Activated CD4-positive, alpha-beta T cell treated with anti-CD3 and anti-CD28 coated beads, Interleukin-2, amount 10 ng/mL, durations not matched to agents 24 days and 14 days (primary cell): ENCODE data around the gene AGBL4. TPM values are rescaled to one million over a fixed set of nuclear protein-coding genes. Genes with fewer than 3 reads are reported as not detected.

Experiments used
- DNase-seq: peaks from one replicate; pipeline ENCODE4 v3.0.0; 2022
- H3K27ac Mint-ChIP-seq: one replicate; pipeline ENCODE4 v1.8.0; 2022; ENCODE audit warnings: mild to moderate bottlenecking, mixed read lengths
- H3K27me3 Mint-ChIP-seq: one replicate; pipeline ENCODE4 v1.8.0; 2022; ENCODE audit warnings: mixed read lengths
- H3K36me3 Mint-ChIP-seq: one replicate; pipeline ENCODE4 v1.8.0; 2022; ENCODE audit warnings: low read depth, mild to moderate bottlenecking, mixed read lengths
- H3K4me1 Mint-ChIP-seq: one replicate; pipeline ENCODE4 v1.8.0; 2021; ENCODE audit warnings: mixed read lengths
- H3K4me3 Mint-ChIP-seq: one replicate; pipeline ENCODE4 v1.8.0; 2022; ENCODE audit warnings: mild to moderate bottlenecking, moderate library complexity, mixed read lengths
- H3K9me3 Mint-ChIP-seq: one replicate; pipeline ENCODE4 v1.8.0; 2021; ENCODE audit warnings: mixed read lengths
- intact Hi-C: fragments of 100-400 bp; cut with micrococcal nuclease; formaldehyde crosslinking; loops from one replicate; pipeline ENCODE4 v1.15.1; 2023
- total RNA-seq: library from RNA; stranded (reverse); gene quantifications from 2 replicates; pipeline ENCODE4 v1.2.3, GENCODE V29; 2022

AGBL4 gene
- total RNA-seq, 1 donor from 2014 or later = not detected

- no peak overlapping the region for H3K4me3 Mint-ChIP-seq
- H3K36me3 Mint-ChIP-seq = peaks cover 15% of the 10 kb centered on the region
- peaks cover 40% of the 10 kb centered on the region for H3K4me1 Mint-ChIP-seq
- no peak for DNase-seq
- intact Hi-C loops = no loop called here
- no peaks in the 10 kb centered on the region for H3K9me3 Mint-ChIP-seq
- H3K27ac Mint-ChIP-seq = peak overlapping the region; percentile 54
- no peaks in the 10 kb centered on the region for H3K27me3 Mint-ChIP-seq
These were observed 1250.6 kb downstream of the AGBL4 start for GRCh38 chr1:48773133-48773532.

GRCh38 chr1:48772211-48772610, 1251.5 kb downstream of the AGBL4 start:
- Mint-ChIP-seq H3K4me3 (no peak overlapping the region), H3K27ac (no peak overlapping the region), H3K9me3 (no peaks in the 10 kb centered on the region), H3K36me3 (peaks cover 18% of the 10 kb centered on the region), H3K4me1 (peaks cover 37% of the 10 kb centered on the region), H3K27me3 (no peaks in the 10 kb centered on the region)
- intact Hi-C loops = no loop called here
- DNase-seq = no peak

- Mint-ChIP-seq H3K36me3 (peaks cover 19% of the 10 kb centered on the region), H3K27me3 (no peaks in the 10 kb centered on the region), H3K4me3 (no peak overlapping the region), H3K4me1 (peaks cover 34% of the 10 kb centered on the region), H3K27ac (no peak overlapping the region), H3K9me3 (no peaks in the 10 kb centered on the region)
- DNase-seq = no peak
- intact Hi-C loops = no loop called here
These were observed 1252.2 kb downstream of the AGBL4 start for GRCh38 chr1:48771561-48771960.

GRCh38 chr1:48767975-48768510, 1255.7 kb downstream of the AGBL4 start:
- Mint-ChIP-seq H3K9me3 (no peaks in the 10 kb centered on the region), H3K4me1 (peaks cover 20% of the 10 kb centered on the region), H3K27me3 (no peaks in the 10 kb centered on the region), H3K27ac (no peak overlapping the region), H3K36me3 (peaks cover 28% of the 10 kb centered on the region), H3K4me3 (no peak overlapping the region)
- no peak for DNase-seq
- intact Hi-C loops = no loop called here

GRCh38 chr1:48765335-48765734, 1258.4 kb downstream of the AGBL4 start:
- Mint-ChIP-seq H3K27ac (no peak overlapping the region), H3K4me3 (no peak overlapping the region), H3K36me3 (peaks cover 23% of the 10 kb centered on the region), H3K4me1 (peaks cover 11% of the 10 kb centered on the region), H3K27me3 (no peaks in the 10 kb centered on the region), H3K9me3 (peaks cover 4% of the 10 kb centered on the region)
- DNase-seq = no peak
- intact Hi-C loops = no loop called here

GRCh38 chr1:48761986-48762385, 1261.8 kb downstream of the AGBL4 start:
- H3K4me3 Mint-ChIP-seq = no peak overlapping the region
- no peak overlapping the region for H3K27ac Mint-ChIP-seq
- intact Hi-C loops = no loop called here
- H3K4me1 Mint-ChIP-seq = peaks cover 15% of the 10 kb centered on the region
- H3K9me3 Mint-ChIP-seq = peaks cover 4% of the 10 kb centered on the region
- H3K27me3 Mint-ChIP-seq = no peaks in the 10 kb centered on the region
- peaks cover 38% of the 10 kb centered on the region for H3K36me3 Mint-ChIP-seq
- DNase-seq = no peak

GRCh38 chr1:48761411-48761810, 1262.3 kb downstream of the AGBL4 start:
- no peak overlapping the region for H3K27ac Mint-ChIP-seq
- no peaks in the 10 kb centered on the region for H3K27me3 Mint-ChIP-seq
- intact Hi-C loops = no loop called here
- H3K4me1 Mint-ChIP-seq = peaks cover 18% of the 10 kb centered on the region
- no peak for DNase-seq
- peaks cover 4% of the 10 kb centered on the region for H3K9me3 Mint-ChIP-seq
- peaks cover 40% of the 10 kb centered on the region for H3K36me3 Mint-ChIP-seq
- H3K4me3 Mint-ChIP-seq = no peak overlapping the region

- Mint-ChIP-seq H3K27ac (no peak overlapping the region), H3K36me3 (peaks cover 39% of the 10 kb centered on the region), H3K4me3 (no peak overlapping the region), H3K4me1 (peaks cover 18% of the 10 kb centered on the region), H3K9me3 (peaks cover 4% of the 10 kb centered on the region), H3K27me3 (no peaks in the 10 kb centered on the region)
- intact Hi-C loops = no loop called here
- no peak for DNase-seq
These were observed 1262.9 kb downstream of the AGBL4 start for GRCh38 chr1:48760857-48761256.

GRCh38 chr1:48758976-48759375, 1264.8 kb downstream of the AGBL4 start:
- intact Hi-C loops = no loop called here
- no peak overlapping the region for H3K27ac Mint-ChIP-seq
- peaks cover 18% of the 10 kb centered on the region for H3K4me1 Mint-ChIP-seq
- H3K27me3 Mint-ChIP-seq = no peaks in the 10 kb centered on the region
- DNase-seq = no peak
- H3K36me3 Mint-ChIP-seq = peaks cover 43% of the 10 kb centered on the region
- H3K9me3 Mint-ChIP-seq = peaks cover 4% of the 10 kb centered on the region
- no peak overlapping the region for H3K4me3 Mint-ChIP-seq

GRCh38 chr1:48757363-48757762, 1266.4 kb downstream of the AGBL4 start:
- no peak overlapping the region for H3K4me3 Mint-ChIP-seq
- peaks cover 41% of the 10 kb centered on the region for H3K36me3 Mint-ChIP-seq
- peaks cover 4% of the 10 kb centered on the region for H3K9me3 Mint-ChIP-seq
- peaks cover 18% of the 10 kb centered on the region for H3K4me1 Mint-ChIP-seq
- intact Hi-C loops = no loop called here
- peak overlapping the region; percentile 26 for H3K27ac Mint-ChIP-seq
- DNase-seq = no peak
- H3K27me3 Mint-ChIP-seq = no peaks in the 10 kb centered on the region

GRCh38 chr1:48756683-48757316, 1267.0 kb downstream of the AGBL4 start:
- no peak for DNase-seq
- no peak overlapping the region for H3K4me3 Mint-ChIP-seq
- peaks cover 2% of the 10 kb centered on the region for H3K9me3 Mint-ChIP-seq
- H3K4me1 Mint-ChIP-seq = peaks cover 17% of the 10 kb centered on the region
- H3K27ac Mint-ChIP-seq = no peak overlapping the region
- H3K27me3 Mint-ChIP-seq = no peaks in the 10 kb centered on the region
- intact Hi-C loops = no loop called here
- H3K36me3 Mint-ChIP-seq = peaks cover 41% of the 10 kb centered on the region

- peaks cover 24% of the 10 kb centered on the region for H3K36me3 Mint-ChIP-seq
- no peak overlapping the region for H3K4me3 Mint-ChIP-seq
These were observed 1270.5 kb downstream of the AGBL4 start for GRCh38 chr1:48753293-48753692.

GRCh38 chr1:48750109-48750508, 1273.6 kb downstream of the AGBL4 start:
- no peak for DNase-seq
- H3K4me1 Mint-ChIP-seq = no peaks in the 10 kb centered on the region
- no peaks in the 10 kb centered on the region for H3K27me3 Mint-ChIP-seq
- intact Hi-C loops = no loop called here
- peaks cover 9% of the 10 kb centered on the region for H3K36me3 Mint-ChIP-seq
- no peak overlapping the region for H3K27ac Mint-ChIP-seq
- H3K4me3 Mint-ChIP-seq = no peak overlapping the region
- H3K9me3 Mint-ChIP-seq = no peaks in the 10 kb centered on the region

More at GRCh38 chr1:48753293-48753692, 1270.5 kb downstream of the AGBL4 start:
- no peaks in the 10 kb centered on the region for H3K27me3 Mint-ChIP-seq
- H3K4me1 Mint-ChIP-seq = peaks cover 5% of the 10 kb centered on the region
- no peaks in the 10 kb centered on the region for H3K9me3 Mint-ChIP-seq
- no peak overlapping the region for H3K27ac Mint-ChIP-seq
- no peak for DNase-seq
- intact Hi-C loops = no loop called here

- Mint-ChIP-seq H3K9me3 (no peaks in the 10 kb centered on the region), H3K4me1 (no peaks in the 10 kb centered on the region), H3K27me3 (no peaks in the 10 kb centered on the region), H3K27ac (no peak overlapping the region), H3K4me3 (no peak overlapping the region), H3K36me3 (peaks cover 8% of the 10 kb centered on the region)
- intact Hi-C loops = no loop called here
- DNase-seq = no peak
These were observed 1274.7 kb downstream of the AGBL4 start for GRCh38 chr1:48749068-48749467.

GRCh38 chr1:48746906-48747305, 1276.8 kb downstream of the AGBL4 start:
- Mint-ChIP-seq H3K4me3 (no peak overlapping the region), H3K9me3 (no peaks in the 10 kb centered on the region), H3K36me3 (peaks cover 4% of the 10 kb centered on the region), H3K27me3 (no peaks in the 10 kb centered on the region), H3K4me1 (no peaks in the 10 kb centered on the region), H3K27ac (no peak overlapping the region)
- intact Hi-C loops = no loop called here
- DNase-seq = no peak
